K562 (cell line): Measurements from ENCODE around the gene MYLK4. TPM values are rescaled to one million over a fixed set of nuclear protein-coding genes. Genes with fewer than 3 reads are reported as not detected.

Experiments
- ATF1 ChIP-seq, 2 experiments: fragments of 450-650 bp in 1 of 2; IDR thresholded peaks; 2 replicates each; pipeline ENCODE4 v1.6.1; 2016; ENCODE audit warnings: missing compliant biosample characterization in 1 of 2, missing genetic modification characterization in 1 of 2
- DMBX1 ChIP-seq: fragments of 250-450 bp; sonication (Bioruptor Pico); IDR thresholded peaks from 2 replicates; pipeline ENCODE4 v1.8.0; 2022; ENCODE audit warnings: inconsistent platforms, mild to moderate bottlenecking, moderate library complexity, borderline replicate concordance
- HEY1 ChIP-seq: fragments of 250-450 bp; sonication (Bioruptor Pico); IDR thresholded peaks from 2 replicates; pipeline ENCODE4 v1.5.0; 2020; ENCODE audit warnings: mild to moderate bottlenecking, moderate library complexity, borderline replicate concordance
- MTF1 ChIP-seq: fragments of 250-450 bp; sonication (Bioruptor Pico); IDR thresholded peaks from 2 replicates; pipeline ENCODE4 v1.9.0; 2021; ENCODE audit warnings: moderate library complexity, mild to moderate bottlenecking, inconsistent platforms, borderline replicate concordance
- PCBP1 ChIP-seq: fragments of 200-400 bp; formaldehyde crosslinking; IDR thresholded peaks from 2 replicates; pipeline ENCODE4 v1.6.1; 2018; ENCODE audit warnings: mild to moderate bottlenecking, low read depth, low read length; ENCODE audit not compliant: poor library complexity, severe bottlenecking
- RBM15 ChIP-seq: fragments of 200-400 bp; formaldehyde crosslinking; IDR thresholded peaks from 2 replicates; pipeline ENCODE4 v1.6.1; 2018; ENCODE audit warnings: mild to moderate bottlenecking, low read length, moderate library complexity; ENCODE audit not compliant: insufficient read depth
- ZBED1 ChIP-seq: IDR thresholded peaks from 2 replicates; pipeline ENCODE4 v1.6.1; 2014
- polyA plus RNA-seq, 8 experiments: library from polyadenylated mRNA; depleted of rRNA in 4 of 8; stranded (reverse) in 5 of 8; unstranded in 3 of 8; fragments of >200 nt; fragmentation: Nextera tagmentation in 2 of 8; fragmentation: Illumina TruSeq in 1 of 8; extraction: Ambion mirVana in 2 of 8; extraction: Trizol in 1 of 8; gene quantifications; 2 replicates each; pipeline versions ENCODE4 v1.2.1 to v1.2.3, GENCODE V29; 2011 to 2014; ENCODE audit warnings: inconsistent platforms in 1 of 8, missing spikeins in 1 of 8
- total RNA-seq, 7 experiments: library from RNA; depleted of rRNA in 6 of 7; stranded (reverse); fragments of >200 nt in 6 of 7; fragmentation: Illumina TruSeq in 2 of 7; extraction: Trizol in 2 of 7; gene quantifications; 2 replicates each; pipeline versions ENCODE4 v1.2.1 to v1.2.3, GENCODE V29; 2011 to 2021; ENCODE audit warnings: low replicate concordance in 1 of 7
- TF ChIP-seq, protein P1 (sequence below): sonication (generic); formaldehyde crosslinking; IDR thresholded peaks from 2 replicates; pipeline ENCODE4 v1.8.0; 2022; ENCODE audit warnings: mild to moderate bottlenecking, missing genetic modification reagents
- TF ChIP-seq, protein P2 (sequence below): sonication (generic); formaldehyde crosslinking; IDR thresholded peaks from 2 replicates; pipeline ENCODE4 v1.8.0; 2022; ENCODE audit warnings: mild to moderate bottlenecking, missing genetic modification reagents

Gene MYLK4
- total and polyA plus RNA-seq, 9 of the 15 experiments (the other 6 are each of a cell fraction or from before 2014, with no cell fraction given), result 0.01 to 0.15 (median 0.06) TPM

DNA sequence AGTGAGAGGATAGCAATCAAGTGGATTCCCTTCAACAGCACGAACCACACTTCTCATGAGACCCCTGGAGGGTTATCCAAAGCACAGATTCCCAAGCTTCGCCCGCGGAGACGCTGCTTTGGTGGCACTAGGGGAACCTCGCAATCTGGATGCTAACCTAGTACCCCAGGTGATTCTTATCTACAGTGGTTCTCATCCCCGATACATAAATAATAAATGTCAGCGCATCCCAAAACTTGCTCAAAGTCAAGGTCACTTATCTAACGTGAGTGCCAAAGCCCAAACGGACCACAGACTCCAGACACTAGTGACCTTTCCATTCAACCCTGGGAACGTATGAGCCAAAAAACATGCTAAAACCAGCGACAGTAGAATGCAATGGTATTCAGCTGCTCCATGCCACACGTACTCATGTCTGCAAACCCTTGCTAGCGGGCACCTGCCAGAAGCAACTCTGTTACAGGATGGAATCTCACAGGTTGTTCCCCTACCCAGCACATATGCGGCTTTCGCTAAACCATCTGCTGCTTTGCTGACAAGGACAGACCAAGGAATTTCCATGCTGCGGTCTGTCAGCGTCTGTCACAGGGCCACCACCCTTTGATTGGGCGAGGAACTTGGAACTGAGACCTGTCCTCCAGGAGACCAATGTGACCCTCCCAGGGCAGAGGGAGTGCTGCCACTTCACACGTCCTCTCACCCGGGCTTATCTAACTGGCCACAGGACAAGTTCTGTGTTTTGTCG is 16.8 kb downstream of the MYLK4 start (continued):
- TF ChIP-seq, protein P1, sequence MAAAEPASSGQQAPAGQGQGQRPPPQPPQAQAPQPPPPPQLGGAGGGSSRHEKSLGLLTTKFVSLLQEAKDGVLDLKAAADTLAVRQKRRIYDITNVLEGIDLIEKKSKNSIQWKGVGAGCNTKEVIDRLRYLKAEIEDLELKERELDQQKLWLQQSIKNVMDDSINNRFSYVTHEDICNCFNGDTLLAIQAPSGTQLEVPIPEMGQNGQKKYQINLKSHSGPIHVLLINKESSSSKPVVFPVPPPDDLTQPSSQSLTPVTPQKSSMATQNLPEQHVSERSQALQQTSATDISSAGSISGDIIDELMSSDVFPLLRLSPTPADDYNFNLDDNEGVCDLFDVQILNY (CRISPR knock-in tag), result peak; percentile 86; the same call in 1 of the 2 replicates
- TF ChIP-seq DMBX1 (CRISPR knock-in tag) (peak; percentile 70; the same call in 1 of the 2 replicates), MTF1 (CRISPR knock-in tag) (peak; percentile 8; the same call in 1 of the 2 replicates), PCBP1 (no peak), ZBED1 (no peak), RBM15 (no peak), HEY1 (CRISPR knock-in tag) (0 out of 2 replicates have a peak, but pooled peaks have one; percentile 33), ATF1 (CRISPR knock-in tag; IDR thresholded peaks at IDR 0.05) (no peak), ATF1 (tag; IDR thresholded peaks at IDR 0.05) (peak; percentile 53)
- TF ChIP-seq, protein P2, sequence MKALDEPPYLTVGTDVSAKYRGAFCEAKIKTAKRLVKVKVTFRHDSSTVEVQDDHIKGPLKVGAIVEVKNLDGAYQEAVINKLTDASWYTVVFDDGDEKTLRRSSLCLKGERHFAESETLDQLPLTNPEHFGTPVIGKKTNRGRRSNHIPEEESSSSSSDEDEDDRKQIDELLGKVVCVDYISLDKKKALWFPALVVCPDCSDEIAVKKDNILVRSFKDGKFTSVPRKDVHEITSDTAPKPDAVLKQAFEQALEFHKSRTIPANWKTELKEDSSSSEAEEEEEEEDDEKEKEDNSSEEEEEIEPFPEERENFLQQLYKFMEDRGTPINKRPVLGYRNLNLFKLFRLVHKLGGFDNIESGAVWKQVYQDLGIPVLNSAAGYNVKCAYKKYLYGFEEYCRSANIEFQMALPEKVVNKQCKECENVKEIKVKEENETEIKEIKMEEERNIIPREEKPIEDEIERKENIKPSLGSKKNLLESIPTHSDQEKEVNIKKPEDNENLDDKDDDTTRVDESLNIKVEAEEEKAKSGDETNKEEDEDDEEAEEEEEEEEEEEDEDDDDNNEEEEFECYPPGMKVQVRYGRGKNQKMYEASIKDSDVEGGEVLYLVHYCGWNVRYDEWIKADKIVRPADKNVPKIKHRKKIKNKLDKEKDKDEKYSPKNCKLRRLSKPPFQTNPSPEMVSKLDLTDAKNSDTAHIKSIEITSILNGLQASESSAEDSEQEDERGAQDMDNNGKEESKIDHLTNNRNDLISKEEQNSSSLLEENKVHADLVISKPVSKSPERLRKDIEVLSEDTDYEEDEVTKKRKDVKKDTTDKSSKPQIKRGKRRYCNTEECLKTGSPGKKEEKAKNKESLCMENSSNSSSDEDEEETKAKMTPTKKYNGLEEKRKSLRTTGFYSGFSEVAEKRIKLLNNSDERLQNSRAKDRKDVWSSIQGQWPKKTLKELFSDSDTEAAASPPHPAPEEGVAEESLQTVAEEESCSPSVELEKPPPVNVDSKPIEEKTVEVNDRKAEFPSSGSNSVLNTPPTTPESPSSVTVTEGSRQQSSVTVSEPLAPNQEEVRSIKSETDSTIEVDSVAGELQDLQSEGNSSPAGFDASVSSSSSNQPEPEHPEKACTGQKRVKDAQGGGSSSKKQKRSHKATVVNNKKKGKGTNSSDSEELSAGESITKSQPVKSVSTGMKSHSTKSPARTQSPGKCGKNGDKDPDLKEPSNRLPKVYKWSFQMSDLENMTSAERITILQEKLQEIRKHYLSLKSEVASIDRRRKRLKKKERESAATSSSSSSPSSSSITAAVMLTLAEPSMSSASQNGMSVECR (CRISPR knock-in tag), result no peak
